Nephron (organoid): Measurements from ENCODE around the gene VENTX.

Experiments
- H3K27ac Mint-ChIP-seq, 3 experiments: 2 replicates each; pipeline ENCODE4 v1.8.0; 2020; ENCODE audit warnings: mixed read lengths in 3 of 3, mild to moderate bottlenecking in 2 of 3, moderate library complexity in 1 of 3
- H3K27me3 Mint-ChIP-seq: 2 replicates; pipeline ENCODE4 v1.8.0; 2021; ENCODE audit warnings: low read depth, mild to moderate bottlenecking, moderate library complexity, mixed read lengths
- H3K36me3 Mint-ChIP-seq: 2 replicates; pipeline ENCODE4 v1.8.0; 2020; ENCODE audit warnings: low read depth, mixed read lengths
- H3K4me1 Mint-ChIP-seq: 2 replicates; pipeline ENCODE4 v1.8.0; 2020; ENCODE audit warnings: mixed read lengths
- H3K4me3 Mint-ChIP-seq, 3 experiments: 2 replicates each; pipeline ENCODE4 v1.8.0; 2020; ENCODE audit warnings: mild to moderate bottlenecking in 3 of 3, mixed read lengths in 3 of 3, moderate library complexity in 2 of 3
- H3K9me3 Mint-ChIP-seq: 2 replicates; pipeline ENCODE4 v1.8.0; 2020; ENCODE audit warnings: mixed read lengths
- TF ChIP-seq, protein P1 (sequence below), 3 experiments: fragments of 200-600 bp; sonication (generic); IDR thresholded peaks; one replicate each; pipeline ENCODE4 v1.5.0; 2021; ENCODE audit warnings: antibody characterized with exemption in 3 of 3; ENCODE audit not compliant: unreplicated experiment in 3 of 3

The VENTX gene

DNA sequence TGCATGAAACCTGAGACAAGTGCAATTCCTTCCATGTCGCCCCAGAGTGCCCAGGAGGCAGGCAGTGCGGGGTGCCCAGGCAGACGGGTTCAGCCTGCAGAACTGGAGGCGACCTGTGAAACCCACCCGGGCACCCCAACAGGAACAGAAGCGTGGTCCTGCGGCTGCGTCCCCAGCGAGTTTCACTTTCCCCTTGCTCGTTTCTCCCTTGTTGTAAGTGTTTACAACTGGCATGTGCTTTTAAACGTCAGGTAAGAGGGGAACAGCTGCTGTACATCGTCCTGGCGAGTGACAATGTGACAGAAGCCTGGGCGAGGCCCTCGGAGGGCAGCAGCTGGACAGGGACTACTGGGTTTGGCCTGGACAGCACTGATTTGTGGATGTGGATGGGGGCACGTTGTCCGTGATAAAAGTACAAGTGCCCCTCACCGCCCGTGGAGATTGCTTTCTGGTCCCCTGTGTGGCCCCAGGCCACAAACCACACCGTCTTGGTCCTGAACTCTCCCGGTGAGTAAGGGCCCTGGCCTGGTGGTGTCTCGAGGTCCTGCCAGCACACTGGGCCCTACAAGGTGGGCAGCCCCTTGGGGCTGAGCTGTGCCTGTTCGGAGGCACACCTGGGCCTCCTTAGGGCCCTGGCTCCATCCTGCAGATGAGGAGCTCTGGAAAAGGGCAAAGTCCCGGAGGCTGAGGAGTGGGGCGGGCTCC lies 4.0 kb downstream of the VENTX start:
- TF ChIP-seq, protein P1, sequence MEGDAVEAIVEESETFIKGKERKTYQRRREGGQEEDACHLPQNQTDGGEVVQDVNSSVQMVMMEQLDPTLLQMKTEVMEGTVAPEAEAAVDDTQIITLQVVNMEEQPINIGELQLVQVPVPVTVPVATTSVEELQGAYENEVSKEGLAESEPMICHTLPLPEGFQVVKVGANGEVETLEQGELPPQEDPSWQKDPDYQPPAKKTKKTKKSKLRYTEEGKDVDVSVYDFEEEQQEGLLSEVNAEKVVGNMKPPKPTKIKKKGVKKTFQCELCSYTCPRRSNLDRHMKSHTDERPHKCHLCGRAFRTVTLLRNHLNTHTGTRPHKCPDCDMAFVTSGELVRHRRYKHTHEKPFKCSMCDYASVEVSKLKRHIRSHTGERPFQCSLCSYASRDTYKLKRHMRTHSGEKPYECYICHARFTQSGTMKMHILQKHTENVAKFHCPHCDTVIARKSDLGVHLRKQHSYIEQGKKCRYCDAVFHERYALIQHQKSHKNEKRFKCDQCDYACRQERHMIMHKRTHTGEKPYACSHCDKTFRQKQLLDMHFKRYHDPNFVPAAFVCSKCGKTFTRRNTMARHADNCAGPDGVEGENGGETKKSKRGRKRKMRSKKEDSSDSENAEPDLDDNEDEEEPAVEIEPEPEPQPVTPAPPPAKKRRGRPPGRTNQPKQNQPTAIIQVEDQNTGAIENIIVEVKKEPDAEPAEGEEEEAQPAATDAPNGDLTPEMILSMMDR (IDR thresholded peaks at IDR 0.05; ENCODE audit: unreplicated experiment in 3 of 3), result no peak
- Mint-ChIP-seq H3K4me1 (peaks cover 4% of the 10 kb centered on the region), H3K27ac (no peak overlapping the region), H3K36me3 (no peaks in the 10 kb centered on the region), H3K27me3 (peaks cover 70% of the 10 kb centered on the region), H3K9me3 (no peaks in the 10 kb centered on the region), H3K4me3 (no peak overlapping the region)

DNA sequence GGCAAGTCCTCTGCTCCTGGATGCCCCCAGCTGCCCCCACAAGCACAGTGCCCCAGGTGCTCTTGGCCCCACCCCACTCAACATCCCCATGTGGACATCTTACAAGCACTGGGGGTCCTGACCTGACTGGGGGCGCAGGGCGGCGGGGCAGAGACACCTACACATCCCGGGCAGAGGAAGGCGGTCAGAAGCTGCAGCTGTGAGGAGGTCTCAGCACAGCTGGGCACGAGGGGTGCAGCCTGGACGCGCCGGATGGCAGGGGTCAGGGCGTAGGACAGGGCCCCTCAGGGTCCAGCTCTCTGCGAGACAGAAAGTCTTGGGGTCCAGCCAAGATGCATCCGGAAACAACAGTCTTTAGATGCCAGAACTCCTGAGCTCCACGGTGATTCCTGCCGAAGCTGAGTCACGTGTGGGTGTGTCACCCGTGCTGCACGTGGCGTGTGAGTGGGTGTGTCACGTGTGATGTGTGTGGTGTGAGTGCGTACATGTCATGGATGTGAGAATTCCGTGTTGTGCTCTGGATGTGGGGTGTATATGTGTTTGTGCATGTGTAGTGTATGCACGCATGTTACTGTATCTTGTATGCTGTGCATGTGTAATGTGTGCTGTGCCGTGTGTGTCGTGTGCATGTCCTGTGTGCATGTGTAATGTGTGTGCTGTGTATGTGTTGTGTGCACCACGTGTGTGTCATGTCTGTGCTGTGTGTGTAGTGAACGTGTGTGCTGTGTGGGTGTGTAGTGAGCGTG lies 5.1 kb downstream of the VENTX start:
- Mint-ChIP-seq H3K36me3 (no peaks in the 10 kb centered on the region), H3K4me3 (no peak overlapping the region), H3K4me1 (peaks cover 4% of the 10 kb centered on the region), H3K27me3 (peaks cover 66% of the 10 kb centered on the region), H3K9me3 (no peaks in the 10 kb centered on the region), H3K27ac (peak overlapping the region in 1 of 3 experiments; percentile 0)
- TF ChIP-seq, protein P1 (IDR thresholded peaks at IDR 0.05; ENCODE audit: unreplicated experiment in 3 of 3), result no peak

DNA sequence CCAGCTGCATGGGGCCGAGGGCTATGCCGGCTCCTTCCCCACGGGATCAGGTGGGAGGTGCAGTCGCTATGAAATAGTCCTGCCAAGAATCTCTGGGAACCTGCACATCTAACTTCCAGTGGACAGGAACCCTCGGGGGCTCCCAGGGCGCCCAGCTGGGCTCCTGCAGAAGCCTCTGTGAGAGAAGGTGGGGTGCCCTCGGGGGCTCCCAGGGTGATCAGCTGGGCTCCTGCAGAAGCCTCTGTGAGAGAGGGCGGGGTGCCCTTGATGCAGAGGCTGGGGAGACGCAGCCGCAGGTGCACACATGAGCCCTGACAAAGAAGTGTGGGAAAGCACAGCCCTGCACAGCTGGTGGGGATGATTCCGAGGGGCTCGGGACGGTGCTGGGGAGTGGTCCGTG lies 5.9 kb downstream of the VENTX start:
- H3K27ac Mint-ChIP-seq, result no peak overlapping the region
- H3K4me1 Mint-ChIP-seq, result peaks cover 4% of the 10 kb centered on the region
- no peak overlapping the region for H3K4me3 Mint-ChIP-seq
- no peaks in the 10 kb centered on the region for H3K9me3 Mint-ChIP-seq
- TF ChIP-seq, protein P1 (IDR thresholded peaks at IDR 0.05; ENCODE audit: unreplicated experiment in 3 of 3), result no peak
- H3K27me3 Mint-ChIP-seq, result peaks cover 58% of the 10 kb centered on the region
- H3K36me3 Mint-ChIP-seq, result no peaks in the 10 kb centered on the region

DNA sequence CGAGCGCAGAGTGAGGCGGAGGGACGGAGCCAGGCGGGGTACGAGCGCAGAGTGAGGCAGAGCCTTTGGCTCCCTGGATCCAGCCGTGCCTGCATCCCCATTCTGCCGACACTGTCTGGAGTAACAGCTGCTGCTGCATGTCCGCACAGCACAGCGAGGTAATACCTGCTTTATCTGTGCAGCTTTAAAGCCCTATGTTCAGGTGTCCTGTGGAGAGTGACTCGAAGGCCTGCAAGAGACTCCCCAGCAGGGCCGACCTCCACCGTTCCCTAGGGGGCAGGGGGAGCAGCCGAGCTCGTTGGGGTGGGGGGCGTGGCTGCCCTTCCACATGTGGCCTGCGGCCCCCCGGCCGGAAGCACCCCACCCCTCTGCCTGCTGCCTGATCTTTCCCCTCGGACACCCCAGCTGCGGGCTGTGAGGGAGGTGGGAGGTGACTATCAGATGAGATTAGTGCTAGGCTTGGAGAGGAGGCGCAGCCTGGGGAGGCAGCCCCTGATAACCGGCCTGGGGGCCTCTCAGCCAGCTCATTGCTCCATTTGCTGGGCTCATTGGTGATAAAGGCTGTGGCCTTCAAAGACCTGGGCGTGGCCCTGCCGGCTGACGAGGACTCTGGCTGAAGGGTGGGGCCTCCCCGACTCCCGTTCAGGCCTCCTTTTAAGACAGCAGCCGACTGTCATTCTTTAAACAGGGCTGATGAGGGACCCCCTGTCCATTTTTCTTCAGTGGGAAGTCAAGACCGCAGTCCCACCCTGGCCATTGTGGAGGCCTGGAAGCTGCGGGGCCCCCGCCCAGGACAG lies 8.0 kb downstream of the VENTX start:
- no peak overlapping the region for H3K27ac Mint-ChIP-seq
- H3K4me1 Mint-ChIP-seq, result peaks cover 9% of the 10 kb centered on the region
- no peak overlapping the region for H3K4me3 Mint-ChIP-seq
- no peaks in the 10 kb centered on the region for H3K36me3 Mint-ChIP-seq
- peaks cover 55% of the 10 kb centered on the region for H3K27me3 Mint-ChIP-seq
- TF ChIP-seq, protein P1 (IDR thresholded peaks at IDR 0.05; ENCODE audit: unreplicated experiment in 3 of 3), result no peak
- H3K9me3 Mint-ChIP-seq, result no peaks in the 10 kb centered on the region

DNA sequence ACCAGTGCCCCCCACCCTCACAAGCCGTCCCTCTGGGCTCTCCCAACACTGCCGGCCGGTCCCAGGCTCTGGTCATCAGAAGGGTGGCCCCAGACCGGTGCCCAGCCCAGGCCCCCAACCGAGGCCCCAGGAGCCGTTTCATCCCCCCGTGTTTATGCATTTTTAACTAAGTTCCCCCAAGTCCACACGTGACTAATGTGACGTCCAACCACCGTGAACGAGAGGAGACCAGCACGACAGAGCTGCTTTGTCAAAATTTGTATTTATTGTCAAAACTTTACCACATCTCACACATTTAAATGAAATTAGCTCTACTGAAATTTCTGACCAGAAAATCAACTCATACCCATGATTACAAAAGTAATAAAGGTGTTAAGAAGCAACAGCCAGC lies 8.6 kb downstream of the VENTX start:
- Mint-ChIP-seq H3K4me1 (peaks cover 9% of the 10 kb centered on the region), H3K27ac (no peak overlapping the region), H3K9me3 (no peaks in the 10 kb centered on the region), H3K4me3 (no peak overlapping the region), H3K36me3 (no peaks in the 10 kb centered on the region), H3K27me3 (peaks cover 49% of the 10 kb centered on the region)
- TF ChIP-seq, protein P1 (IDR thresholded peaks at IDR 0.05; ENCODE audit: unreplicated experiment in 3 of 3), result no peak
